ENCODE measurements around the gene VPS18.

DNA sequence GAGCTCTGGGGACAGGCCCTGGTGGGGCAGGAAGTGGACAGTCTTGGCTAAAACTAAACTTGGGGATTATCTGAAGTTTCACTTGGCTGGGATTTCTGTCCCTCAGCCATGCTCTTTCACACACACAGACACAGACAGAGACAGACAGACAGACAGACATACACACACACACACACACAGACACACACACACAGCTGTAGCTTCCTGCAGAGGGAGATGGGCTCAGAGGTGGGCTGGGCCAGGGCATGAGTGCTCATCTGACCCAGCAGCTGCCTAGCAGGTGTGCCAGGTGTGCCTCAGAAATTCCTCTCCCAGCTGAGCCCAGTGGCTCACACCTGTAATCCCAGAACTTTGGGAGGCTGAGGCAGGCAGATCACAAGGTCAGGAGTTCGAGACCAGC lies 23.5 kb upstream of the VPS18 start:
- no peak for TF ChIP-seq POLR2AphosphoS5 (IDR thresholded peaks at IDR 0.05; ENCODE audit: insufficient read depth, low read depth, low read length)
- TF ChIP-seq, protein P1, sequence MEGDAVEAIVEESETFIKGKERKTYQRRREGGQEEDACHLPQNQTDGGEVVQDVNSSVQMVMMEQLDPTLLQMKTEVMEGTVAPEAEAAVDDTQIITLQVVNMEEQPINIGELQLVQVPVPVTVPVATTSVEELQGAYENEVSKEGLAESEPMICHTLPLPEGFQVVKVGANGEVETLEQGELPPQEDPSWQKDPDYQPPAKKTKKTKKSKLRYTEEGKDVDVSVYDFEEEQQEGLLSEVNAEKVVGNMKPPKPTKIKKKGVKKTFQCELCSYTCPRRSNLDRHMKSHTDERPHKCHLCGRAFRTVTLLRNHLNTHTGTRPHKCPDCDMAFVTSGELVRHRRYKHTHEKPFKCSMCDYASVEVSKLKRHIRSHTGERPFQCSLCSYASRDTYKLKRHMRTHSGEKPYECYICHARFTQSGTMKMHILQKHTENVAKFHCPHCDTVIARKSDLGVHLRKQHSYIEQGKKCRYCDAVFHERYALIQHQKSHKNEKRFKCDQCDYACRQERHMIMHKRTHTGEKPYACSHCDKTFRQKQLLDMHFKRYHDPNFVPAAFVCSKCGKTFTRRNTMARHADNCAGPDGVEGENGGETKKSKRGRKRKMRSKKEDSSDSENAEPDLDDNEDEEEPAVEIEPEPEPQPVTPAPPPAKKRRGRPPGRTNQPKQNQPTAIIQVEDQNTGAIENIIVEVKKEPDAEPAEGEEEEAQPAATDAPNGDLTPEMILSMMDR (IDR thresholded peaks at IDR 0.05; ENCODE audit: extremely low read depth in 1 of 2, insufficient read depth in 1 of 2, low read depth in 1 of 2, low read length in 2 of 2): no peak
- TF ChIP-seq EZH2 (IDR thresholded peaks at IDR 0.05; ENCODE audit: borderline replicate concordance, low read depth, low read length, severe bottlenecking): no peak
- no peak for TF ChIP-seq POLR2A (IDR thresholded peaks at IDR 0.05; ENCODE audit: low read depth, low read length)
- no peak for TF ChIP-seq MAX (IDR thresholded peaks at IDR 0.05; ENCODE audit: insufficient read depth, insufficient read length)
- TF ChIP-seq FOS (IDR thresholded peaks at IDR 0.05; ENCODE audit: borderline replicate concordance, insufficient read depth, low read length): no peak
- TF ChIP-seq JUN (IDR thresholded peaks at IDR 0.05; ENCODE audit: borderline replicate concordance, insufficient read depth, insufficient read length, low read depth): no peak
- no peak for TF ChIP-seq MYC (IDR thresholded peaks at IDR 0.05; ENCODE audit: low read depth, low read length)

Measured in endothelial cell of umbilical vein (primary cell).